NT2/D1 (cell line): ENCODE data around the gene SND1.

Experiments
- SUZ12 ChIP-seq: IDR thresholded peaks from 2 replicates; pipeline ENCODE4 v1.6.1; 2011; ENCODE audit not compliant: insufficient read length, insufficient read depth; ENCODE audit errors: extremely low read depth
- YY1 ChIP-seq: IDR thresholded peaks from 2 replicates; pipeline ENCODE4 v1.6.1; 2011; ENCODE audit not compliant: insufficient read length, insufficient read depth
- ZNF274 ChIP-seq: IDR thresholded peaks from 2 replicates; pipeline ENCODE4 v1.6.1; 2011; ENCODE audit warnings: mild to moderate bottlenecking, low read depth, low read length

DNA sequence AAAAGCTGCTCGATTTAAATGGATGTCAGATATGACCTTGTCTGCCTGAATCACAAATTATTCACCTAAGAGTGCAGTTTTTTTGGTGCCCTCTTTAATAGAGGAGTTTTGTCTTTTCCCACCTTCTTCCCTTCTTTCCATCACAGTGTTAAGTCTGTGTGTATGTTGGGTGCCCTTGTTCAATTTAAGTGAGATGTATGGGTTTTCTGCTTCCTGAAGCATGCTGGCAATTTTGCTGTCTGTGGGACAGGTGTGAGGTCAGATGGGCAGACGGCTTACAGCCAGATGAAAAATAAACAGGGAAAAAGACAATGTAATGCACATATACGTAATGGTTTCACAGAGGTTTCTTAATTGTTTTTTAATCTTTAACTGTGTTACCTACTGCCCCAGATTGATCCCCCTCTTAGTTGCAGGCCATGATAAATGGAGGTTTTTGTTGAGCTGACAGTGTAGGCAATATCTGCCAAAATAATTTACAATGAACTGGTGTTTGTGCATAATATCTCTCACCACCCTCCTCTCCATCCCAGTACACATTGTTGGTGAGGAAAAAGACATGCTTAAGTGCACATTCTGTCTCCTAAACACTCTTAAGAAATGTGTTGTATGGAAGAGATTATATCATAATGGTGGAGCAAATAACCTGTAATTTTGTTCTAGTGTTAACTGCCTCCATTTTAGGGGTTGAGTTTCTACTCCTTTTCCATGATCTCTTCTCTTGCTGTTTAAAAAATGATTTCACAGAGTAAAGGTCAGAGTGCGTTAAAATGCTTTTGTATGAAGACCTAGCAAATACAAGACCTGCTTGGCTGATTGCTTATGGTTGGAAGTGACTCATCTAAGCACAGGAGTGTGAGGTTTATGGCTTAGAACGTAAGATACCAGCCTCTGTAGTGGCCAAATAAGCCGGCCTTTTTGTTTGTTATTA lies 255.4 kb downstream of the SND1 start:
- no peak for TF ChIP-seq SUZ12
- TF ChIP-seq ZNF274: no peak
- TF ChIP-seq YY1: no peak
